Keratinocyte (primary cell): Measurements from ENCODE around the gene SP4. TPM values are rescaled to one million over a fixed set of nuclear protein-coding genes. Genes with fewer than 3 reads are reported as not detected.

ENCODE experiments used
- DNase-seq: peaks from one replicate; pipeline ENCODE4 v3.0.0-alpha.2; 2011; ENCODE audit warnings: low read depth, missing footprints, low spot score
- FAIRE-seq: peaks from 2 replicates; lab custom pipeline; 2011; peaks lifted over from hg19 to GRCh38; lab: Jason Lieb, UNC
- H2AFZ ChIP-seq: 2 replicates; pipeline ENCODE4 v1.6.0; 2012; ENCODE audit warnings: low read length, control low read depth, inconsistent platforms; ENCODE audit not compliant: control insufficient read depth
- H3K27ac ChIP-seq: 2 replicates; pipeline ENCODE4 v1.5.1; 2011; ENCODE audit warnings: low read length; ENCODE audit not compliant: control insufficient read depth, insufficient read depth
- H3K27me3 ChIP-seq: 3 replicates; pipeline ENCODE4 v1.6.0; 2011; ENCODE audit warnings: low read length; ENCODE audit not compliant: control insufficient read depth, insufficient read depth; ENCODE audit errors: extremely low read depth
- H3K36me3 ChIP-seq, 2 experiments: 2 replicates in 1 of 2; 3 replicates in 1 of 2; pipeline ENCODE4 v1.5.1; 2011; ENCODE audit warnings: low read length in 2 of 2, mild to moderate bottlenecking in 1 of 2; ENCODE audit not compliant: control insufficient read depth in 2 of 2, insufficient read depth in 2 of 2; ENCODE audit errors: extremely low read depth in 1 of 2
- H3K4me1 ChIP-seq: 3 replicates; pipeline ENCODE4 v1.5.1; 2011; ENCODE audit warnings: low read length; ENCODE audit not compliant: control insufficient read depth, insufficient read depth; ENCODE audit errors: extremely low read depth
- H3K4me2 ChIP-seq: 3 replicates; pipeline ENCODE4 v1.6.0; 2011; ENCODE audit warnings: low read depth, low read length; ENCODE audit not compliant: control insufficient read depth, insufficient read depth; ENCODE audit errors: extremely low read depth
- H3K4me3 ChIP-seq, 3 experiments: fragments of 200-600 bp in 1 of 3; sonication (generic) in 1 of 3; 2 replicates in 2 of 3; 3 replicates in 1 of 3; pipeline ENCODE4 v1.5.1; 2011 to 2016; ENCODE audit warnings: low read length in 3 of 3, mild to moderate bottlenecking in 3 of 3, control low read depth in 2 of 3, inconsistent platforms in 1 of 3, low read depth in 1 of 3, mixed read lengths in 1 of 3, mixed run types in 1 of 3, moderate library complexity in 1 of 3; ENCODE audit not compliant: control insufficient read depth in 2 of 3, insufficient read depth in 2 of 3; ENCODE audit errors: extremely low read depth in 1 of 3
- H3K79me2 ChIP-seq: 2 replicates; pipeline ENCODE4 v1.6.0; 2012; ENCODE audit warnings: low read length; ENCODE audit not compliant: control insufficient read depth, insufficient read depth
- H3K9ac ChIP-seq: 3 replicates; pipeline ENCODE4 v1.6.0; 2011; ENCODE audit warnings: low read length; ENCODE audit not compliant: control insufficient read depth, insufficient read depth; ENCODE audit errors: extremely low read depth
- H3K9me1 ChIP-seq: 3 replicates; pipeline ENCODE4 v1.6.0; 2011; ENCODE audit warnings: low read length; ENCODE audit not compliant: control insufficient read depth, insufficient read depth; ENCODE audit errors: extremely low read depth
- H3K9me3 ChIP-seq: 2 replicates; pipeline ENCODE4 v1.5.1; 2012; ENCODE audit warnings: low read depth, low read length; ENCODE audit not compliant: control insufficient read depth
- H4K20me1 ChIP-seq: 3 replicates; pipeline ENCODE4 v1.6.0; 2011; ENCODE audit warnings: low read length; ENCODE audit not compliant: control insufficient read depth, insufficient read depth; ENCODE audit errors: extremely low read depth
- CTCF ChIP-seq, 3 experiments: IDR thresholded peaks in 1 of 3; conservative IDR thresholded peaks in 1 of 3; optimal IDR thresholded peaks in 1 of 3; 2 replicates in 2 of 3; 3 replicates in 1 of 3; pipeline versions ENCODE3 to v1.5.1; 2011; ENCODE audit warnings: low read length in 3 of 3, mild to moderate bottlenecking in 3 of 3, moderate library complexity in 2 of 3, control low read depth in 1 of 3, inconsistent platforms in 1 of 3; ENCODE audit not compliant: insufficient read depth in 2 of 3; ENCODE audit errors: extremely low read depth in 1 of 3
- EZH2 ChIP-seq: IDR thresholded peaks from one replicate; pipeline ENCODE4 v1.6.1; 2012; ENCODE audit warnings: inconsistent platforms, mild to moderate bottlenecking, low read length, moderate library complexity
- dilution Hi-C: fragments of 300-500 bp; cut with MboI; formaldehyde crosslinking; loops from one replicate; pipeline ENCODE4 v1.7.0; 2020; ENCODE audit warnings: low sequenced_read_pairs; ENCODE audit not compliant: extremely low pct_ligation_motif_present
- polyA minus RNA-seq, 3 experiments: library from RNA; depleted of rRNA, polyadenylated mRNA; stranded (reverse); fragments of >200 nt; gene quantifications; 1 replicate in 1 of 3; 2 replicates in 1 of 3; 3 replicates in 1 of 3; pipeline ENCODE4 v1.2.3, GENCODE V29; 2011
- polyA plus RNA-seq, 5 experiments: library from polyadenylated mRNA; depleted of rRNA in 3 of 5; stranded (reverse) in 3 of 5; stranded (forward) in 1 of 5; unstranded in 1 of 5; fragments of >200 nt; gene quantifications; 1 replicate in 1 of 5; 2 replicates in 3 of 5; 3 replicates in 1 of 5; pipeline versions ENCODE4 v1.2.1 to v1.2.3, GENCODE V29; 2011 to 2012; ENCODE audit warnings: missing spikeins in 2 of 5, low read depth in 1 of 5, low replicate concordance in 1 of 5

SP4 gene
- polyA plus RNA-seq (1.0 to 1.5 TPM (median 1.3 TPM) in 3 replicates), polyA minus RNA-seq (1.3 to 3.8 TPM (median 3.0 TPM) in 3 replicates)
- polyA plus RNA-seq (2011; ENCODE audit: low read depth), result 0.50 TPM
- polyA plus RNA-seq (2011; cell fraction: cytosol; rRNA removed), result 0.61 and 1.2 TPM in 2 replicates
- polyA plus RNA-seq (2011; cell fraction: nucleus; rRNA removed), result 1.1 and 1.3 TPM in 2 replicates
- polyA plus RNA-seq (2012; ENCODE audit: low replicate concordance), result 0.90 and 0.93 TPM in 2 replicates
- polyA minus RNA-seq (2011; cell fraction: cytosol; rRNA and poly(A)+ RNA removed), result 0.96 TPM
- 2.0 and 4.3 TPM in 2 replicates for polyA minus RNA-seq (2011; cell fraction: nucleus; rRNA and poly(A)+ RNA removed)

- no peaks in the 10 kb centered on the region for H3K79me2 ChIP-seq
- H3K9me3 ChIP-seq, result no peaks in the 10 kb centered on the region
- peak within 1 kb of the TSS; percentile 92 for H3K9ac ChIP-seq
- H3K4me3 ChIP-seq, result peak within 1 kb of the TSS; percentile 75 to 98 (median 85)
- no peaks in the 10 kb centered on the region for H3K36me3 ChIP-seq
- peaks cover 8% of the 10 kb centered on the region for H3K4me1 ChIP-seq
- H4K20me1 ChIP-seq, result no peaks in the 10 kb centered on the region
- DNase-seq (peak; percentile 30), FAIRE-seq (no peak)
- dilution Hi-C loops, result no loop called here
- TF ChIP-seq CTCF (optimal IDR thresholded peaks at IDR 0.05 in 1 of 3, IDR thresholded peaks at IDR 0.05 in 1 of 3, conservative IDR thresholded peaks at IDR 0.05 in 1 of 3; ENCODE audit: extremely low read depth in 1 of 3, insufficient read depth in 2 of 3, low read length in 3 of 3) (no peak), EZH2 (no peak)
- H3K27ac ChIP-seq, result peak within 1 kb of the TSS; percentile 91
- peak within 1 kb of the TSS; percentile 89 for H2AFZ ChIP-seq
- no peaks in the 10 kb centered on the region for H3K9me1 ChIP-seq
- no peaks in the 10 kb centered on the region for H3K27me3 ChIP-seq
- peak within 1 kb of the TSS; percentile 88 for H3K4me2 ChIP-seq
Measured at GRCh38 chr7:21427871-21428658, at the start of gene SP4. Gene SP4 (plus strand): TSS chr7:21428083. CDS start chr7:21428252, 169 bp downstream.

- dilution Hi-C loops, result no loop called here
- Histone ChIP-seq H3K27me3 (no peaks in the 10 kb centered on the region), H3K4me3 (no peak overlapping the region), H3K9me3 (no peaks in the 10 kb centered on the region), H3K36me3 (no peaks in the 10 kb centered on the region), H3K4me2 (no peak overlapping the region), H3K9me1 (no peaks in the 10 kb centered on the region), H3K9ac (no peak overlapping the region), H3K27ac (no peak overlapping the region), H3K79me2 (no peaks in the 10 kb centered on the region), H4K20me1 (no peaks in the 10 kb centered on the region), H3K4me1 (no peaks in the 10 kb centered on the region), H2AFZ (no peak overlapping the region)
- DNase-seq (no peak), FAIRE-seq (no peak)
- no peak for TF ChIP-seq EZH2
- TF ChIP-seq CTCF (optimal IDR thresholded peaks at IDR 0.05 in 1 of 3, IDR thresholded peaks at IDR 0.05 in 1 of 3, conservative IDR thresholded peaks at IDR 0.05 in 1 of 3; ENCODE audit: extremely low read depth in 1 of 3, insufficient read depth in 2 of 3, low read length in 3 of 3), result no peak
Measured at GRCh38 chr7:21383227-21384220, 44.4 kb upstream of the SP4 start.
